Stimulated activated CD8-positive, alpha-beta memory T cell treated with anti-CD3 and anti-CD28 coated beads, Interleukin-2, amount 100 ng/mL, for 48 hours (primary cell): ENCODE data around the gene PCSK5.

Experiments
- DNase-seq, 2 donors: peaks; one replicate each; pipeline ENCODE4 v3.0.0-alpha.2; 2020; ENCODE audit warnings: low read depth in 2 of 2

Gene PCSK5

GRCh38 chr9:76188905-76189304 lies 298.4 kb downstream of the PCSK5 start:
- no peak for DNase-seq

- no peak for DNase-seq
Measured at GRCh38 chr9:76191493-76191892, 301.0 kb downstream of the PCSK5 start.

- no peak for DNase-seq
Measured at GRCh38 chr9:76192013-76192412, 301.5 kb downstream of the PCSK5 start.

GRCh38 chr9:76194896-76195295 lies 304.4 kb downstream of the PCSK5 start:
- no peak for DNase-seq

- no peak for DNase-seq
Measured at GRCh38 chr9:76198336-76198735, 307.9 kb downstream of the PCSK5 start.

- no peak for DNase-seq
Measured at GRCh38 chr9:76200315-76200714, 309.8 kb downstream of the PCSK5 start.

- DNase-seq = no peak
Measured at GRCh38 chr9:76200745-76201144, 310.3 kb downstream of the PCSK5 start.

GRCh38 chr9:76203373-76203772 lies 312.9 kb downstream of the PCSK5 start:
- DNase-seq = no peak

GRCh38 chr9:76206821-76207220 lies 316.3 kb downstream of the PCSK5 start:
- no peak for DNase-seq

- no peak for DNase-seq
Measured at GRCh38 chr9:76213751-76214150, 323.3 kb downstream of the PCSK5 start.

- DNase-seq = no peak
Measured at GRCh38 chr9:76215066-76215465, 324.6 kb downstream of the PCSK5 start.

GRCh38 chr9:76216161-76216649 lies 325.7 kb downstream of the PCSK5 start:
- no peak for DNase-seq

GRCh38 chr9:76218117-76218885 lies 327.8 kb downstream of the PCSK5 start:
- DNase-seq = no peak

GRCh38 chr9:76218886-76219445 lies 328.5 kb downstream of the PCSK5 start:
- no peak for DNase-seq

- no peak for DNase-seq
Measured at GRCh38 chr9:76219560-76220151, 329.2 kb downstream of the PCSK5 start.

GRCh38 chr9:76221423-76221822 lies 330.9 kb downstream of the PCSK5 start:
- no peak for DNase-seq

- no peak for DNase-seq
Measured at GRCh38 chr9:76223749-76224340, 333.4 kb downstream of the PCSK5 start.

- DNase-seq = no peak
Measured at GRCh38 chr9:76227156-76227555, 336.7 kb downstream of the PCSK5 start.

GRCh38 chr9:76231001-76231400 lies 340.5 kb downstream of the PCSK5 start:
- DNase-seq = no peak

- no peak for DNase-seq
Measured at GRCh38 chr9:76232861-76233489, 342.5 kb downstream of the PCSK5 start.

- DNase-seq = no peak
Measured at GRCh38 chr9:76240578-76240977, 350.1 kb downstream of the PCSK5 start.

GRCh38 chr9:76245518-76245917 lies 355.0 kb downstream of the PCSK5 start:
- no peak for DNase-seq
